KMS-11 (cell line): ENCODE data around the gene OR8B3.
"Not testable (repeated sequence)": the region's sequence is repeated elsewhere in the genome, so short reads cannot be mapped to it uniquely, and the experiment has no call there.

ENCODE experiments used
- H2AFZ ChIP-seq: fragments of 200-600 bp; sonication (generic); 2 replicates; pipeline ENCODE4 v1.6.1; 2016; ENCODE audit warnings: antibody characterized with exemption, mixed run types, low read depth
- H3K27ac ChIP-seq: fragments of 200-600 bp; sonication (generic); 2 replicates; pipeline ENCODE4 v1.6.1; 2016; ENCODE audit warnings: mild to moderate bottlenecking, mixed run types
- H3K27me3 ChIP-seq: fragments of 200-600 bp; sonication (generic); 2 replicates; pipeline ENCODE4 v1.6.1; 2017; ENCODE audit warnings: mild to moderate bottlenecking, low read depth, mixed run types, moderate library complexity; ENCODE audit not compliant: insufficient read depth
- H3K36me3 ChIP-seq: fragments of 200-600 bp; sonication (generic); 2 replicates; pipeline ENCODE4 v1.6.1; 2017; ENCODE audit warnings: mild to moderate bottlenecking, mixed run types; ENCODE audit not compliant: insufficient read depth
- H3K4me1 ChIP-seq: fragments of 200-600 bp; sonication (generic); 2 replicates; pipeline ENCODE4 v1.6.1; 2016; ENCODE audit warnings: mild to moderate bottlenecking, low read depth, mixed run types; ENCODE audit not compliant: poor library complexity, severe bottlenecking
- H3K4me2 ChIP-seq: fragments of 200-600 bp; sonication (generic); 2 replicates; pipeline ENCODE4 v1.7.0; 2016; ENCODE audit warnings: mild to moderate bottlenecking, mixed run types
- H3K4me3 ChIP-seq: fragments of 200-600 bp; sonication (generic); IDR thresholded peaks from 2 replicates; pipeline ENCODE4 v1.6.1; 2017; ENCODE audit warnings: low read depth, low read length, mixed read lengths; ENCODE audit not compliant: insufficient read depth
- H3K79me2 ChIP-seq: fragments of 200-600 bp; sonication (generic); 2 replicates; pipeline ENCODE4 v1.6.1; 2016; ENCODE audit warnings: low read depth, mixed run types; ENCODE audit not compliant: insufficient read depth
- H3K9ac ChIP-seq: fragments of 200-600 bp; sonication (generic); 2 replicates; pipeline ENCODE4 v1.6.1; 2016; ENCODE audit warnings: mild to moderate bottlenecking, mixed run types
- H4K20me1 ChIP-seq: fragments of 200-600 bp; sonication (generic); 2 replicates; pipeline ENCODE4 v1.6.1; 2016; ENCODE audit warnings: mild to moderate bottlenecking, mixed run types; ENCODE audit not compliant: insufficient read depth
- CTCF ChIP-seq: fragments of 200-600 bp; sonication (generic); conservative IDR thresholded peaks from 2 replicates; pipeline ENCODE4 v1.6.1; 2017; ENCODE audit warnings: low read depth, mild to moderate bottlenecking, antibody characterized with exemption, low read length, moderate library complexity, mixed read lengths

Gene OR8B3

GRCh38 chr11:124394408-124394807 is 4.4 kb downstream of the OR8B3 start:
- no peak for TF ChIP-seq CTCF
- Histone ChIP-seq H3K4me2 (no peak overlapping the region), H3K36me3 (no peaks in the 10 kb centered on the region), H3K27ac (no peak overlapping the region), H3K4me1 (no peaks in the 10 kb centered on the region), H4K20me1 (no peaks in the 10 kb centered on the region), H3K9ac (no peak overlapping the region), H3K27me3 (no peaks in the 10 kb centered on the region), H3K4me3 (no peak overlapping the region), H3K79me2 (no peaks in the 10 kb centered on the region), H2AFZ (no peak overlapping the region)

- no peak within 1 kb of the TSS for H2AFZ ChIP-seq
- no peaks in the 10 kb centered on the region for H3K36me3 ChIP-seq
- H3K4me3 ChIP-seq = no peak within 1 kb of the TSS
- H3K4me2 ChIP-seq = no peak within 1 kb of the TSS
- H3K27ac ChIP-seq = no peak within 1 kb of the TSS
- no peaks in the 10 kb centered on the region for H3K4me1 ChIP-seq
- no peaks in the 10 kb centered on the region for H4K20me1 ChIP-seq
- H3K79me2 ChIP-seq = no peaks in the 10 kb centered on the region
- no peak for TF ChIP-seq CTCF
- no peak within 1 kb of the TSS for H3K9ac ChIP-seq
- no peaks in the 10 kb centered on the region for H3K27me3 ChIP-seq
Measured at GRCh38 chr11:124384399-124384798, 14.4 kb downstream of the OR8B3 start, which contains the start of gene OR8B2. Gene OR8B2, minus strand, starts transcription at chr11:124384499. Its CDS starts 1,156 bp downstream, at chr11:124383343.

GRCh38 chr11:124382857-124383256 is 16.0 kb downstream of the OR8B3 start:
- not testable (repeated sequence) for H3K36me3 ChIP-seq, H3K27me3 ChIP-seq, H4K20me1 ChIP-seq, H3K4me2 ChIP-seq, H3K4me1 ChIP-seq, H2AFZ ChIP-seq, H3K27ac ChIP-seq, H3K79me2 ChIP-seq, H3K4me3 ChIP-seq, H3K9ac ChIP-seq

- H3K79me2 ChIP-seq = no peaks in the 10 kb centered on the region
- H3K4me2 ChIP-seq = no peak overlapping the region
- H3K9ac ChIP-seq = no peak overlapping the region
- TF ChIP-seq CTCF = no peak
- no peak overlapping the region for H3K4me3 ChIP-seq
- no peak overlapping the region for H2AFZ ChIP-seq
- H3K36me3 ChIP-seq = no peaks in the 10 kb centered on the region
- H3K4me1 ChIP-seq = no peaks in the 10 kb centered on the region
- no peak overlapping the region for H3K27ac ChIP-seq
- no peaks in the 10 kb centered on the region for H4K20me1 ChIP-seq
- H3K27me3 ChIP-seq = no peaks in the 10 kb centered on the region
Measured at GRCh38 chr11:124380585-124380984, 18.2 kb downstream of the OR8B3 start.

- Histone ChIP-seq H3K4me2 (no peak overlapping the region), H3K27me3 (no peaks in the 10 kb centered on the region), H3K27ac (no peak overlapping the region), H3K4me3 (no peak overlapping the region), H3K79me2 (no peaks in the 10 kb centered on the region), H3K9ac (no peak overlapping the region), H3K36me3 (no peaks in the 10 kb centered on the region), H2AFZ (no peak overlapping the region), H4K20me1 (no peaks in the 10 kb centered on the region), H3K4me1 (no peaks in the 10 kb centered on the region)
- TF ChIP-seq CTCF = no peak
Measured at GRCh38 chr11:124376280-124376679, 22.5 kb downstream of the OR8B3 start.
